Activated CD4-positive, alpha-beta T cell treated with anti-CD3 and anti-CD28 coated beads for 24 hours (primary cell): ENCODE data around the gene ISCA1.
A peak's percentile ranks its signal among the peaks of the same experiment; 100 is the strongest.
"Not testable (repeated sequence)": the region's sequence is repeated elsewhere in the genome, so short reads cannot be mapped to it uniquely, and the experiment has no call there.

Experiments
- DNase-seq, 2 donors: peaks; one replicate each; pipeline ENCODE4 v3.0.0-alpha.2; 2020; ENCODE audit warnings: low read depth in 2 of 2

The ISCA1 gene

DNA sequence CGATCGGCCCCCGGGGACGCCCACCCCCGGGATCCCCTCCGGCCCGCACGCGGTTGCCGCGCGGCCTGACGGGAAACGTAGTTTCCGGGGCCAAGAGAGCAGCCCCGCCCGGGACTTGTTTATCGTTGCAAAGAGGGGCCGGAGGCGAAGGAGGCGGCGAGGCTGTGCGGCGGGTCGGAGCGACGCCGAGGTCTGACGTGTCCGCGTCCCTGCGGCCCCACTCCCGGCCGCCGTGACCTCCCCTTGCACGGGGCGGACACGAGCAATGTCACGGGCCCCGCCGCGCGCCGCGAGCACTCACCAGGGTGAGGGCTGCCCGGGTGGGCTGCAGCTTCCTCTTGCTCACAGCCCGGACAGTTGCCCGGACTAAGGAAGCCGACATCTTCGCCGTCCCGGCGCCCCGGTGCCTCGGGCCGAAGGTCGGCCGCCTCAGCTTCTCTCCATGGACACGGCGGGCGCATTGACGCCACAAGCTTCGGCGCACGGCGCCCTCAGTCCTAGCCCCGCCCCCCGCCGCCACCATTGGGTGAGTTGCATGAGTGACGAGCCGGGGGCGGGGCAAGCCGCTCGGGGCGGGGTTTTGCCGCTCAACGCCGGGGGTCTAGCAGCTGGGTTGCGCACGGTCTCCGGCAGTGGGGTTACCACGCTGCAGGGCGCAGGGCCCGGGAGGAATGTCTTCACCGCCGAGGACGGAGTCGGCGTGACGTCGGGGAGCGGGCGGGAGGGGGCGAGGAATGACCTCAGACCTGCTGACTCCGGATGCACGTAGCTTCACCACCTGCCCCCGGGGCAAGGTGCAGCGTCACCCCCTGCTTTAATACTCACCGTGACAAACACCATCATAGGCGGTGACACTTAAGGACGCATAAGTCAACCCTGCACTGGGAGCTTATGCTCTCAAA lies at the start of gene ISCA1:
Gene ISCA1 (minus strand): TSS at position 462 of the 902 bp plus-strand sequence. CDS start 80 bp downstream, at position 382.
- DNase-seq, result peak; percentile 98 to 99

GRCh38 chr9:86330186-86330585 lies 47.8 kb upstream of the ISCA1 start:
- no peak for DNase-seq

GRCh38 chr9:86329649-86330048 lies 47.3 kb upstream of the ISCA1 start:
- DNase-seq, result no peak

DNA sequence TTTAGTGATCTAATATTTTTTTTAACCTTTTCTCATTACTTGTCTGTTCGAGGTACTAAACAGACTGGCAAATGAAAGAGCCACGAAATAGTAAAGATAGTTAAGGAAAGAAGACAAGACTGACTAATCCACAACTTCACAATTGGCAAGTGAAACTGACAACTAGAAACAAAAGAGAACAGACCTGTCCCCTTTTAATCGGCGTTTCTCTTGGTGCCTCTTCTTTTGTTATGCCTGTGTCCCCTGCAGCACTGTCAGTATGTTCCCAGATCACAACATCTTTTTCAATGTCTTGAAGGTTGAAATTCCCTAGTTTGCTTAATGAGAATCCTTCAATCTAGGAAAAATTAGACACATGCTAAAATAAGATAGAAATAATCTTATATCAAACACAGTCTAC lies 45.8 kb upstream of the ISCA1 start:
- DNase-seq, result no peak

DNA sequence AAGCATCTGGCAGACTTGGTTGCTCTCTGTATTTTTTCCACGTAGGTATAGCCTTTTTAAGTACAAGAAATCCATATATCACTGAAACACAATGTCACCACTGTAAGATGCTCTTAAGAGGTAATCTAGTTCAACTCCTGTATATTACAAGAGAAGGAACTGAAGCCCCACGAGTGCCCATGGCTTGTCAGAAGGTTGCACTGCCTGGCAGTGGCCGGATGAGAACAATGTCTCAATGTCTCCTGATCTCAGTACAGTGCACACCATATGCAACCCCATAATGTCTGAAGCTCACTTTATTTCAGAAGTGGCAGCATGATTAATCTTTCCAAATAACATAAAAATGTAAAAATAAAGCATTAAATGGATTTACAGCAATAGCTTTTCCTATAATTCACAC lies 44.2 kb upstream of the ISCA1 start:
- DNase-seq, result no peak

GRCh38 chr9:86324901-86325300 lies 42.6 kb upstream of the ISCA1 start:
- DNase-seq, result no peak

DNA sequence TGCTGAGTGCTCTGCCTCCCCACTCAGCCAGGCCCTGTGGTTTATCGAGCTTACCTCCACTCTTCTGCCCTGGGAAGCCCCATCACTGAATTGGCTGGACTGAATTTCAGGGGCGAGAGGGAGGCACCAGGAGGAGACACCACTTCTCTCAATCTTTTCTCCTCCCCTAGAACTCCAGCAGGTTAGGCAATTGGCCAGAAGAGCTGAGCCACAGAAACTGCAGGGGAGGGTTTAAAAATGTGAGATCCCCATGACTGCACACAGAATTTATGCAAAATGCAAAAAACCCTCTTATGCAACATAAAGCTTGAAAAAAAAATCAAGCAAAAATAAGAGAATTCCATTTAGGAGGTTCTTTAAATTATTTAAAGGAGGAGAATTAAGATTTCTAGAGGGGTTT lies 42.0 kb upstream of the ISCA1 start:
- DNase-seq, result no peak

- DNase-seq, result no peak
These were observed 40.8 kb upstream of the ISCA1 start for GRCh38 chr9:86322973-86323644.

DNA sequence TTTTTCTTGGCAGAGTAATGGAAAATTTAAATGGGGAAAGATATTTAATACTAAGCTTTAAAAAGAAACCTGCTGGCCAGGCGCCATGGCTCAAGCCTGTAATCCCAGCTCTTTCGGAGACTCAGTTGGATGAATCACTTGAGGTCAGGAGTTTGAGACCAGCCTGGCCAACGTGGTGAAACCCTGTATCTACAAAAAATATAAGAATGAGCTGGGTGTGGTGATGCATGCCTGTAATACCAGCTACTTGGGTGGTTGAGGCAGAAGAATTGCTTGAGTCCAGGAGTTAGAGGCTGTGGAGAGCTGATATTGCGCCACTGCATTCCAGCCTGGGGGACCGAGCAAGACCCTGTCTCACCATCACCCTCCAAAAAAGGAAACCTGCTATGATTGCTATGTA lies 39.0 kb upstream of the ISCA1 start:
- DNase-seq, result no peak

- DNase-seq, result no peak
These were observed 35.8 kb upstream of the ISCA1 start for GRCh38 chr9:86318187-86318586.

- no peak for DNase-seq
These were observed 32.7 kb upstream of the ISCA1 start for GRCh38 chr9:86315078-86315477.

DNA sequence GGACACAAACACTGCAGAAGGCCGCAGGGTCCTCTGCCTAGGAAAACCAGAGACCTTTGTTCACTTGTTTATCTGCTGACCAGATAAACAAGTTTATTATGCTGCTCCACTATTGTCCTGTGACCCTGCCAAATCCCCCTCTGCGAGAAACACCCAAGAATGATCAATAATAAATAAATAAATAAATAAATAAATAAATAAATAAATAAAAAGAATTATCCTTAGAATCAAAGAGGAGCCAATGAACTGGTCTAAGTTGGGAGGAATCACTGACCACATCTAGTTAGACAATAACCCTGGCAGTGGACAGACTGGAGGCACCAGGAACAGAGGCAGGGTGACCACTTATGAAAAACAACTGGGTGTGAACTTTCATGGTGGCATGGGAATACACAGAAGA lies 30.6 kb upstream of the ISCA1 start:
- DNase-seq, result not testable (repeated sequence)

- no peak for DNase-seq
These were observed 26.3 kb upstream of the ISCA1 start for GRCh38 chr9:86308687-86309086.

DNA sequence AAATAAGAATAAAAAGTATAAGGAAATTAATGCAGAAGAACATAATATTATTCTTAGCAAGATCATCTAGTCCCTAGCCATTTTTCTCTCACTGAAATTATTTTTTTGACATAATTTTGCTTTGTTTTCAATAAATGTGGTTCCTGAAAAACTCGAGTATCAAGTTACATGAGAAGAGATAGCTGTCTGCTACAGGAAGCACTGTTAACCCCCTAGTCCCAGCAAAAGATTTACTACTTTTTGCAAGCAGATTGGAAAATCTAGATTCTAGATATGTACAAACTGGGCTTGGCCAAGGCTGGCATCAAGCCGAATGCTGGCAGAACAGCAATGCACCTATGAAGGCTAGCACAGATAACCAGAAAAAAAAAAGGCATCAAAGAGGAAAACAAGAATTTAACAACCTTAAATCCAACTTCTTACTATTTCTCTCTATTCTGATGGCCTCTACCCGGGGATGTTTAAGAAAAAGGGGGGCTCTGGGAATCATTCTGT lies 21.9 kb upstream of the ISCA1 start:
- DNase-seq, result no peak

DNA sequence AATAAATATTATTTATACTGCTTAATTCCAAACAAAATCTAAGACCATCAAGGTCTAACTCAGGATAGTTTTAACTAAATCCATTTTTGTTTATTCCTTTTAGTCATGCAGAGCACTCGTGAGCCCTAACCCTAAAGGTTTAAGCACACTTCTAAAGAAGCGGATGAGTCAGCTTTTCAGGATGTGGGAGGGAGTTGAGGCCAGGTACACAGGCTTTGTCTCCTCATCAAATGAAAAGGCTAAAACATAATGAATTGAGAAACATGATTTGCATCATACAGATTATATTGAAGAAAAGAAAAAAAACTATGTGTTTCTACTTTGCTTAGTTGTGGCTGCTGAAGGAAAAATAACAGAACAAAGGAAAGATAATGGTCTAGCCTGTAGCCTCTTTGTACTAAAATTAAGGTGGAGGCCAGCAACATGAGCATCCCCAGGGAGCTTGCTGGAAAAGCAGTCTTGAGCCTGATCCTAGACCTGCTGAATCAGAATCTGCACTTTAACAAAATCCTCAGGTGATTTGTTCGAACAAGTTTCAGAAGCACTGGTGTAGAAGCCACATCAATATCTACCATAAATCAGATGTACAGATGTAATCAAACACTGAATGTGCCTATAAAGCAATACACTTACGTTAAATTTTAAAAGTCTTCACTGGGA lies 21.1 kb upstream of the ISCA1 start:
- peak in 1 of 2 donors; percentile 31 for DNase-seq

GRCh38 chr9:86301686-86302085 lies 19.3 kb upstream of the ISCA1 start:
- no peak for DNase-seq

- DNase-seq, result no peak
These were observed 18.4 kb upstream of the ISCA1 start for GRCh38 chr9:86300701-86301100.

- no peak for DNase-seq
These were observed 16.5 kb upstream of the ISCA1 start for GRCh38 chr9:86298873-86299272.

DNA sequence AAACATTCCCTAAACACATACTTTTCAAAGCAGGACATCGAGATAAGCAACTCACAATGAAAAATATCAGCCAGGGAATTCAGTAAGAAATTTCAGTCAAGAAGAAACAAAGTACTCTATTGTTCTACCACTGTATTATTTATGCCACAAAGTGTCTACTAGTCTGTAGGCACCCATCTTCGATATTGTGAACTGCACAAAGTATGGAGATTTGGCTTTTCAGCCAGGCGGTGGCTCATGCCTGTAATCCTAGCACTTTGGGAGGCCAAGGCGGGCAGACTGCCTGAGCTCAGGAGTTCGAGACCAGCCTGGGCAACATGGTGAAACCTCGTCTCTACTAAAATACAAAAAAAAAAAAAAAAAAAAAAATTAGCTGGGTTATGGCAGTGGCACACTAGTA lies 8.0 kb upstream of the ISCA1 start:
- not testable (repeated sequence) for DNase-seq

GRCh38 chr9:86288499-86289198 lies 6.3 kb upstream of the ISCA1 start:
- no peak for DNase-seq

- no peak for DNase-seq
These were observed 4.7 kb upstream of the ISCA1 start for GRCh38 chr9:86287013-86287412.

DNA sequence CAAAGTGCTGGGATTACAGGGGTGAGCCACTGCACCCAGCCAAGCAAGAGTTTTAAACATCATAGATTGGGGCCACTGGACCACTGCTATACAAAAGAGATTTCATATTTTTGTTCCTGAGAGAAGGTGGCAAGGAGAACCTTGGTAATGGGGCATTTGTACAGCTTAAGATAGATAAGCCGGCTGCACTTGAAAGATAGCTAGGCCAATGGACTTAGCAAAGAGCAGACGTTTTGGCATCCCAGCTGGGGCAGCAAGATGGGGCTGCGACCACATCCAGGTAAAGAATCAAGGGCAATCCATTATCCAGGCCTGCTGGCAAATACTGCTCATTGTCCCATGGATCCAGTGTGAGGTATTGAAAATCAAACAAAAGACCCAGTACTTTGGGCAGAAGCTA lies 3.9 kb upstream of the ISCA1 start:
- no peak for DNase-seq
